GM23248 (cell line): Measurements from ENCODE around the gene CARD11. TPM values are rescaled to one million over a fixed set of nuclear protein-coding genes. Genes with fewer than 3 reads are reported as not detected.

Experiments used
- DNase-seq: peaks from one replicate; pipeline ENCODE4 v3.0.0-alpha.2; 2015
- H2AFZ ChIP-seq: fragments of 200-600 bp; sonication (generic); 2 replicates; pipeline ENCODE4 v1.6.1; 2016; ENCODE audit warnings: antibody characterized with exemption
- H3F3A ChIP-seq: fragments of 200-600 bp; sonication (generic); 2 replicates; pipeline ENCODE4 v1.6.1; 2016; ENCODE audit warnings: mild to moderate bottlenecking, antibody characterized with exemption, mixed run types; ENCODE audit not compliant: insufficient read depth
- H3K27ac ChIP-seq: fragments of 200-600 bp; sonication (generic); 2 replicates; pipeline ENCODE4 v1.5.1; 2016; ENCODE audit warnings: mild to moderate bottlenecking
- H3K27me3 ChIP-seq: fragments of 200-600 bp; sonication (generic); replicated peaks from 2 replicates; pipeline ENCODE4 v1.6.1; 2016; ENCODE audit warnings: mild to moderate bottlenecking; ENCODE audit not compliant: insufficient read depth
- H3K36me3 ChIP-seq: fragments of 200-600 bp; sonication (generic); 2 replicates; pipeline ENCODE4 v1.6.1; 2016; ENCODE audit warnings: low read depth, mild to moderate bottlenecking
- H3K4me1 ChIP-seq: fragments of 200-600 bp; sonication (generic); 2 replicates; pipeline ENCODE4 v1.6.1; 2016; ENCODE audit warnings: mild to moderate bottlenecking; ENCODE audit not compliant: insufficient read depth
- H3K4me2 ChIP-seq: fragments of 200-600 bp; sonication (generic); one replicate; pipeline ENCODE4 v1.6.1; 2016; ENCODE audit warnings: mild to moderate bottlenecking; ENCODE audit not compliant: unreplicated experiment
- H3K4me3 ChIP-seq: fragments of 200-600 bp; sonication (generic); 2 replicates; pipeline ENCODE4 v1.5.1; 2016; ENCODE audit warnings: mild to moderate bottlenecking
- H3K79me2 ChIP-seq: fragments of 200-600 bp; sonication (generic); 2 replicates; pipeline ENCODE4 v1.6.1; 2016; ENCODE audit warnings: mild to moderate bottlenecking; ENCODE audit not compliant: insufficient read depth
- H3K9ac ChIP-seq: fragments of 200-600 bp; sonication (generic); 2 replicates; pipeline ENCODE4 v1.6.1; 2016; ENCODE audit warnings: mild to moderate bottlenecking
- H3K9me2 ChIP-seq: fragments of 200-600 bp; sonication (generic); 2 replicates; pipeline ENCODE4 v1.6.1; 2016; ENCODE audit warnings: mixed run types, mild to moderate bottlenecking, moderate library complexity; ENCODE audit not compliant: insufficient read depth
- H3K9me3 ChIP-seq: fragments of 200-600 bp; sonication (generic); one replicate; pipeline ENCODE4 v1.6.1; 2017; ENCODE audit warnings: low read depth
- H4K20me1 ChIP-seq: fragments of 200-600 bp; sonication (generic); 2 replicates; pipeline ENCODE4 v1.6.0; 2016; ENCODE audit not compliant: insufficient read depth
- EZH2 ChIP-seq: fragments of 200-600 bp; sonication (generic); IDR thresholded peaks from 2 replicates; pipeline ENCODE4 v1.6.1; 2018; ENCODE audit warnings: antibody characterized with exemption, mild to moderate bottlenecking; ENCODE audit not compliant: insufficient read depth, poor library complexity, severe bottlenecking
- EZH2phosphoT487 ChIP-seq: fragments of 200-600 bp; sonication (generic); IDR thresholded peaks from 2 replicates; pipeline ENCODE4 v1.6.1; 2018; ENCODE audit warnings: antibody characterized with exemption, moderate library complexity, mild to moderate bottlenecking, low read depth; ENCODE audit not compliant: insufficient read depth
- WGBS, 2 experiments: methylation state at CpG; one replicate each; pipeline ENCODE4 v1.1.6; 2015 to 2017; ENCODE audit warnings: low lambda C conversion rate in 2 of 2, low coverage in 1 of 2; ENCODE audit errors: missing lambda C conversion rate in 2 of 2; 5-methylcytosine and 5-hydroxymethylcytosine counted together
- in situ Hi-C: fragments of 300-500 bp; cut with MboI; formaldehyde crosslinking; loops from 2 replicates; pipeline ENCODE4 v1.15.0; 2020
- polyA plus RNA-seq: library from polyadenylated mRNA; unstranded; fragments of >200 nt; fragmentation: Nextera tagmentation; extraction: Ambion mirVana; gene quantifications from 2 replicates; pipeline ENCODE4 v1.2.1, GENCODE V29; 2016
- total RNA-seq: library from RNA; depleted of rRNA; stranded (reverse); fragments of >200 nt; shearing (Covaris generic); gene quantifications from 2 replicates; pipeline ENCODE4 v1.2.3, GENCODE V29; 2014

The CARD11 gene
- total and polyA plus RNA-seq, 2 experiments from 2014 or later: not detected

- Histone ChIP-seq H3K9me2 (no peaks in the 10 kb centered on the region), H4K20me1 (no peaks in the 10 kb centered on the region), H3K27me3 (no peaks in the 10 kb centered on the region), H3K9ac (no peak overlapping the region), H3K4me1 (no peaks in the 10 kb centered on the region), H3K9me3 (no peaks in the 10 kb centered on the region), H3K4me2 (no peak overlapping the region), H3K4me3 (no peak overlapping the region), H3F3A (no peaks in the 10 kb centered on the region), H3K27ac (no peak overlapping the region), H3K36me3 (no peaks in the 10 kb centered on the region), H3K79me2 (no peaks in the 10 kb centered on the region), H2AFZ (no peak overlapping the region)
- no peak for DNase-seq
- TF ChIP-seq EZH2phosphoT487 (no peak), EZH2 (no peak)
- in situ Hi-C loops: no loop called here
- 38 to 42% methylated on average over 8 of the region's 8 CpGs for WGBS, 2 experiments
Observed at GRCh38 chr7:3000566-3000965, 43.1 kb downstream of the CARD11 start.

GRCh38 chr7:2999078-2999500, 44.6 kb downstream of the CARD11 start:
- Histone ChIP-seq H3K9me3 (no peaks in the 10 kb centered on the region), H3K4me2 (no peak overlapping the region), H3F3A (no peaks in the 10 kb centered on the region), H3K9me2 (no peaks in the 10 kb centered on the region), H3K9ac (no peak overlapping the region), H3K4me3 (no peak overlapping the region), H3K27me3 (no peaks in the 10 kb centered on the region), H4K20me1 (no peaks in the 10 kb centered on the region), H3K27ac (no peak overlapping the region), H3K4me1 (no peaks in the 10 kb centered on the region), H3K79me2 (no peaks in the 10 kb centered on the region), H2AFZ (no peak overlapping the region), H3K36me3 (no peaks in the 10 kb centered on the region)
- TF ChIP-seq EZH2: no peak
- TF ChIP-seq EZH2phosphoT487: no peak
- in situ Hi-C loops: no loop called here
- 66 to 67% methylated on average over 8 of the region's 8 CpGs for WGBS, 2 experiments
- DNase-seq: no peak

- Histone ChIP-seq H3K27ac (no peak overlapping the region), H3K4me3 (no peak overlapping the region), H3K9me2 (no peaks in the 10 kb centered on the region), H3K36me3 (no peaks in the 10 kb centered on the region), H3K9ac (no peak overlapping the region), H3K27me3 (no peaks in the 10 kb centered on the region), H3K4me1 (no peaks in the 10 kb centered on the region), H2AFZ (no peak overlapping the region), H3K4me2 (no peak overlapping the region), H4K20me1 (no peaks in the 10 kb centered on the region), H3K79me2 (no peaks in the 10 kb centered on the region), H3F3A (no peaks in the 10 kb centered on the region), H3K9me3 (no peaks in the 10 kb centered on the region)
- in situ Hi-C loops: no loop called here
- 55 to 58% methylated on average over 10 of the region's 10 CpGs for WGBS, 2 experiments
- TF ChIP-seq EZH2 (no peak), EZH2phosphoT487 (no peak)
- DNase-seq: no peak
Observed at GRCh38 chr7:2997014-2997413, 46.7 kb downstream of the CARD11 start.

- WGBS, 2 experiments: 42 to 46% methylated on average over 4 of the region's 4 CpGs
- in situ Hi-C loops: no loop called here
- no peak for DNase-seq
- no peaks in the 10 kb centered on the region for H3K79me2 ChIP-seq
- no peak overlapping the region for H3K4me2 ChIP-seq
- H3K9me2 ChIP-seq: no peaks in the 10 kb centered on the region
- H3K27ac ChIP-seq: no peak overlapping the region
- no peaks in the 10 kb centered on the region for H4K20me1 ChIP-seq
- no peaks in the 10 kb centered on the region for H3F3A ChIP-seq
- H2AFZ ChIP-seq: no peak overlapping the region
- TF ChIP-seq EZH2phosphoT487 (no peak), EZH2 (no peak)
- H3K27me3 ChIP-seq: no peaks in the 10 kb centered on the region
- H3K4me1 ChIP-seq: no peaks in the 10 kb centered on the region
- no peak overlapping the region for H3K4me3 ChIP-seq
- H3K36me3 ChIP-seq: no peaks in the 10 kb centered on the region
- no peak overlapping the region for H3K9ac ChIP-seq
- no peaks in the 10 kb centered on the region for H3K9me3 ChIP-seq
Observed at GRCh38 chr7:2996141-2996540, 47.5 kb downstream of the CARD11 start.

- Histone ChIP-seq H3K4me1 (no peaks in the 10 kb centered on the region), H3K9me3 (no peaks in the 10 kb centered on the region), H3K9ac (no peak overlapping the region), H3K9me2 (no peaks in the 10 kb centered on the region), H3F3A (no peaks in the 10 kb centered on the region), H3K27ac (no peak overlapping the region), H3K4me3 (no peak overlapping the region), H3K4me2 (no peak overlapping the region), H3K27me3 (no peaks in the 10 kb centered on the region), H4K20me1 (no peaks in the 10 kb centered on the region), H3K79me2 (no peaks in the 10 kb centered on the region), H3K36me3 (no peaks in the 10 kb centered on the region), H2AFZ (no peak overlapping the region)
- TF ChIP-seq EZH2 (no peak), EZH2phosphoT487 (no peak)
- WGBS, 2 experiments: 55 to 63% methylated on average over 14 of the region's 14 CpGs
- in situ Hi-C loops: no loop called here
- DNase-seq: no peak
Observed at GRCh38 chr7:2993868-2994267, 49.8 kb downstream of the CARD11 start.
